GM21825 (cell line): ENCODE data around the gene TBATA.

ENCODE experiments used
- ATAC-seq: cut with Tn5 transposase; IDR thresholded peaks from one replicate; pipeline ENCODE4 v1.9.1; 2021; ENCODE audit warnings: mild to moderate bottlenecking, moderate library complexity; ENCODE audit not compliant: unreplicated experiment

TBATA gene

DNA sequence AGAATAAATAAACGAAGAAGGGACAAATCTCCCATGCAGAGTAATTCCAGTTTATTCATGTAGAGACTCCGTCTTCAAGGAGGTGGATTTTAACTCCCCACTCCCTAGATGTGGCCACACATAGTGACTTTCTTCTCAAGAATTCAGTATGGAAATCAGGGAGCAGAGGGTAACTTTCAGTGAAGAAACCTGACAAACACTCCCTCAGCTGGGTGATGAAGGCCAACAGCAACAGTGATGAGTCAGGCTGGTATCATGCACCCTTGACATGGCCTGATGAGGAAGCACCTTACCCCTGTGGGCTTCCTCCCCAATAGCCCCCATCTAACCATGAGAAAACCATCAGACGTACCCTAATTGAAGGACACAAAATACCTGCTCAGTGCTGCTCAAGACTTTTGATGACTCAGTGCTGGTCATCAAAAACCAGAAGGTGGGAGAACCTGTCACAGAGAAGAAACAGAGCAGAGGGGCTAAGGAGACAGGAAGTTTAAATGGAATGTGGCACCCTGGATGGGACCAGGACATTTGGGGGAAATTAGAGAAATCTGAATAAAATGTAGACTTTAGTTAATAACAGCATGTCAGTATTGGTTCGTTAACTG is 62.3 kb downstream of the TBATA start:
- ATAC-seq, result no peak
